Left lung (tissue), 10 donors: ENCODE measurements around the gene TXNDC8. TPM values are rescaled to one million over a fixed set of nuclear protein-coding genes. Genes with fewer than 3 reads are reported as not detected.

Experiments used
- ATAC-seq: fragments of 200-7000 bp; cut with Tn5 transposase; one replicate; pipeline ENCODE4 v1.9.1; 2020; ENCODE audit warnings: moderate library complexity
- DNase-seq, 4 donors: peaks; one replicate each; pipeline ENCODE4 v3.0.0-alpha.2; 2013 to 2020
- H3K27ac ChIP-seq, 2 donors: fragments of 200-600 bp; sonication (generic) in 1 of 2; one replicate each; pipeline versions ENCODE4 v1.5.0 to v1.8.0; 2020 to 2021
- H3K27me3 ChIP-seq, 2 donors: fragments of 200-600 bp; sonication (generic) in 1 of 2; one replicate each; pipeline versions ENCODE4 v1.5.0 to v1.8.0; 2020 to 2021
- H3K36me3 ChIP-seq, 2 donors: fragments of 200-600 bp; sonication (generic) in 1 of 2; one replicate each; pipeline versions ENCODE4 v1.5.0 to v1.8.0; 2020 to 2021
- H3K4me1 ChIP-seq, 2 donors: fragments of 200-600 bp; one replicate each; pipeline ENCODE4 v1.8.0; 2021
- H3K4me3 ChIP-seq, 2 donors: fragments of 200-600 bp; sonication (generic) in 1 of 2; one replicate each; pipeline versions ENCODE4 v1.5.0 to v1.8.0; 2020 to 2021; ENCODE audit warnings: mild to moderate bottlenecking in 1 of 2
- H3K9me3 ChIP-seq, 2 donors: fragments of 200-600 bp; sonication (generic) in 1 of 2; one replicate each; pipeline versions ENCODE4 v1.5.0 to v1.8.0; 2020 to 2021
- CTCF ChIP-seq, 2 donors: fragments of 200-600 bp; sonication (generic) in 1 of 2; IDR thresholded peaks; one replicate each; pipeline versions ENCODE4 v1.5.0 to v1.8.0; 2021; ENCODE audit warnings: antibody characterized with exemption in 2 of 2
- intact Hi-C, 2 donors: fragments of 100-400 bp; cut with DNase I; formaldehyde crosslinking; loops; one replicate each; pipeline versions ENCODE4 v1.11.2 to v1.14.2; 2022
- polyA plus RNA-seq, 6 donors: library from polyadenylated mRNA; unstranded; fragments of 120-200 nt; gene quantifications; one replicate each; pipeline ENCODE4 v1.2.1, GENCODE V29; 2013; ENCODE audit not compliant: insufficient read length in 6 of 6
- total RNA-seq, 2 donors: library from RNA; stranded (reverse); fragmentation: NEBNext Ultra II Directional; extraction: Animal tissue kit (Norgen Biotek cat#: 25700); gene quantifications; one replicate each; pipeline ENCODE4 v1.2.1, GENCODE V29; 2021
- donor health status: DM: no; HTN: yes; CAD: no.
- donor health status: DM: no; HTN: no; CAD: no.

The TXNDC8 gene
- total and polyA plus RNA-seq, 8 donors: not detected

- Histone ChIP-seq H3K4me1 (no peaks in the 10 kb centered on the region), H3K27ac (no peak overlapping the region), H3K27me3 (no peaks in the 10 kb centered on the region), H3K4me3 (no peak overlapping the region), H3K9me3 (no peaks in the 10 kb centered on the region), H3K36me3 (no peaks in the 10 kb centered on the region)
- TF ChIP-seq CTCF (IDR thresholded peaks at IDR 0.05): no peak
- intact Hi-C loops: no loop called here
- DNase-seq (no peak), ATAC-seq (no peak)
These were observed 67.3 kb downstream of the TXNDC8 start for GRCh38 chr9:110270211-110270995.

GRCh38 chr9:110266795-110267194 lies 70.9 kb downstream of the TXNDC8 start:
- Histone ChIP-seq H3K4me3 (no peak overlapping the region), H3K9me3 (no peaks in the 10 kb centered on the region), H3K4me1 (no peaks in the 10 kb centered on the region), H3K36me3 (no peaks in the 10 kb centered on the region), H3K27me3 (no peaks in the 10 kb centered on the region), H3K27ac (no peak overlapping the region)
- ATAC-seq (no peak), DNase-seq (no peak)
- no peak for TF ChIP-seq CTCF (IDR thresholded peaks at IDR 0.05)
- intact Hi-C loops: no loop called here

GRCh38 chr9:110261632-110262031 lies 76.0 kb downstream of the TXNDC8 start:
- Histone ChIP-seq H3K4me1 (peaks cover 9 to 19% of the 10 kb centered on the region in 2 donors), H3K4me3 (no peak overlapping the region), H3K9me3 (no peaks in the 10 kb centered on the region), H3K27ac (no peak overlapping the region), H3K36me3 (no peaks in the 10 kb centered on the region), H3K27me3 (no peaks in the 10 kb centered on the region)
- no peak for ATAC-seq
- no peak for TF ChIP-seq CTCF (IDR thresholded peaks at IDR 0.05)
- intact Hi-C loops: no loop called here
- no peak for DNase-seq

- intact Hi-C loops: no loop called here
- ATAC-seq: no peak
- Histone ChIP-seq H3K9me3 (no peaks in the 10 kb centered on the region), H3K4me3 (no peak overlapping the region), H3K4me1 (peaks cover 9 to 19% of the 10 kb centered on the region in 2 donors), H3K27ac (no peak overlapping the region), H3K36me3 (no peaks in the 10 kb centered on the region), H3K27me3 (no peaks in the 10 kb centered on the region)
- DNase-seq: no peak
- no peak for TF ChIP-seq CTCF (IDR thresholded peaks at IDR 0.05)
These were observed 76.8 kb downstream of the TXNDC8 start for GRCh38 chr9:110260911-110261310.

GRCh38 chr9:110259566-110259965 lies 78.1 kb downstream of the TXNDC8 start:
- ATAC-seq: no peak
- H3K4me1 ChIP-seq: peaks cover 11 to 28% of the 10 kb centered on the region in 2 donors
- no peak overlapping the region for H3K27ac ChIP-seq
- H3K27me3 ChIP-seq: no peaks in the 10 kb centered on the region
- no peaks in the 10 kb centered on the region for H3K36me3 ChIP-seq
- no peak for DNase-seq
- H3K9me3 ChIP-seq: no peaks in the 10 kb centered on the region
- no peak for TF ChIP-seq CTCF (IDR thresholded peaks at IDR 0.05)
- no peak overlapping the region for H3K4me3 ChIP-seq
- intact Hi-C loops: no loop called here
